MM.1S (cell line): ENCODE measurements around the gene USP6NL.

Experiments used
- DNase-seq: peaks from one replicate; pipeline ENCODE4 v3.0.0-alpha.2; 2015
- H2AFZ ChIP-seq: fragments of 300-600 bp; sonication (generic); 2 replicates; pipeline ENCODE4 v1.6.0; 2016; ENCODE audit warnings: antibody characterized with exemption, low read length
- H3F3A ChIP-seq: fragments of 300-600 bp; sonication (generic); 2 replicates; pipeline ENCODE4 v1.6.1; 2016; ENCODE audit warnings: mild to moderate bottlenecking, antibody characterized with exemption, low read length, moderate library complexity, mixed read lengths; ENCODE audit not compliant: insufficient read depth
- H3K27ac ChIP-seq: fragments of 300-600 bp; sonication (generic); 2 replicates; pipeline ENCODE4 v1.5.1; 2016; ENCODE audit warnings: mild to moderate bottlenecking, low read length
- H3K27me3 ChIP-seq: fragments of 300-600 bp; sonication (generic); replicated peaks from 2 replicates; pipeline ENCODE4 v1.6.0; 2016; ENCODE audit warnings: low read length; ENCODE audit not compliant: insufficient read depth
- H3K36me3 ChIP-seq: fragments of 300-600 bp; sonication (generic); replicated peaks from 2 replicates; pipeline ENCODE4 v1.6.1; 2016; ENCODE audit warnings: mild to moderate bottlenecking, low read length, mixed read lengths; ENCODE audit not compliant: insufficient read depth
- H3K4me1 ChIP-seq: fragments of 300-600 bp; sonication (generic); 2 replicates; pipeline ENCODE4 v1.6.1; 2016; ENCODE audit warnings: low read length, mixed read lengths
- H3K4me2 ChIP-seq: fragments of 300-600 bp; sonication (generic); 2 replicates; pipeline ENCODE4 v1.6.0; 2016; ENCODE audit warnings: low read depth, low read length
- H3K4me3 ChIP-seq: fragments of 300-600 bp; sonication (generic); 2 replicates; pipeline ENCODE4 v1.5.1; 2016; ENCODE audit warnings: low read length, mixed read lengths
- H3K79me2 ChIP-seq: fragments of 300-600 bp; sonication (generic); 2 replicates; pipeline ENCODE4 v1.6.1; 2016; ENCODE audit warnings: mixed run types, low read length, mixed read lengths
- H3K9ac ChIP-seq: fragments of 300-600 bp; sonication (generic); 2 replicates; pipeline ENCODE4 v1.6.1; 2016; ENCODE audit warnings: low read length, mixed read lengths
- H3K9me2 ChIP-seq: fragments of 300-600 bp; sonication (generic); replicated peaks from 2 replicates; pipeline ENCODE4 v1.6.1; 2016; ENCODE audit warnings: mild to moderate bottlenecking, low read length, mixed read lengths; ENCODE audit not compliant: insufficient read depth
- H3K9me3 ChIP-seq: fragments of 300-600 bp; sonication (generic); replicated peaks from 2 replicates; pipeline ENCODE4 v1.6.1; 2016; ENCODE audit warnings: mild to moderate bottlenecking, low read length, mixed read lengths; ENCODE audit not compliant: insufficient read depth
- H4K20me1 ChIP-seq: fragments of 300-600 bp; sonication (generic); 2 replicates; pipeline ENCODE4 v1.6.1; 2016; ENCODE audit warnings: mild to moderate bottlenecking, low read length, moderate library complexity, mixed read lengths; ENCODE audit not compliant: insufficient read depth
- CTCF ChIP-seq: fragments of 300-600 bp; sonication (generic); IDR thresholded peaks from 2 replicates; pipeline ENCODE4 v1.5.1; 2016; ENCODE audit warnings: antibody characterized with exemption, low read length, mixed read lengths
- EZH2 ChIP-seq: fragments of 300-600 bp; sonication (generic); optimal IDR thresholded peaks from 2 replicates; pipeline ENCODE3; 2017; ENCODE audit warnings: low read depth, mild to moderate bottlenecking, antibody characterized with exemption, low read length, mixed read lengths
- EZH2phosphoT487 ChIP-seq: fragments of 300-600 bp; sonication (generic); IDR thresholded peaks from 2 replicates; pipeline ENCODE4 v1.6.1; 2018; ENCODE audit warnings: antibody characterized with exemption, low read length

Gene USP6NL

GRCh38 chr10:11473128-11473760 lies 138.2 kb downstream of the USP6NL start:
- Histone ChIP-seq H3K4me3 (no peak overlapping the region), H3K27me3 (no peaks in the 10 kb centered on the region), H3K36me3 (no peaks in the 10 kb centered on the region), H3K9me3 (no peaks in the 10 kb centered on the region), H3K9me2 (no peaks in the 10 kb centered on the region), H3K9ac (no peak overlapping the region), H3F3A (no peaks in the 10 kb centered on the region), H2AFZ (no peak overlapping the region), H3K79me2 (no peaks in the 10 kb centered on the region), H3K27ac (no peak overlapping the region), H4K20me1 (no peaks in the 10 kb centered on the region), H3K4me1 (no peaks in the 10 kb centered on the region), H3K4me2 (no peak overlapping the region)
- DNase-seq: no peak
- TF ChIP-seq EZH2phosphoT487 (no peak), EZH2 (no peak), CTCF (no peak)

- Histone ChIP-seq H4K20me1 (no peaks in the 10 kb centered on the region), H3K36me3 (no peaks in the 10 kb centered on the region), H3K4me3 (no peak overlapping the region), H3K4me1 (no peaks in the 10 kb centered on the region), H3K27ac (no peak overlapping the region), H3K9me3 (no peaks in the 10 kb centered on the region), H3K9ac (no peak overlapping the region), H3K79me2 (no peaks in the 10 kb centered on the region), H3F3A (no peaks in the 10 kb centered on the region), H2AFZ (no peak overlapping the region), H3K4me2 (no peak overlapping the region), H3K27me3 (no peaks in the 10 kb centered on the region), H3K9me2 (no peaks in the 10 kb centered on the region)
- TF ChIP-seq CTCF (peak; percentile 93), EZH2phosphoT487 (no peak), EZH2 (no peak)
- DNase-seq: peak; percentile 70
Observed at GRCh38 chr10:11472158-11472753, 139.2 kb downstream of the USP6NL start.

GRCh38 chr10:11469575-11470391 lies 141.7 kb downstream of the USP6NL start:
- no peak for DNase-seq
- Histone ChIP-seq H4K20me1 (no peaks in the 10 kb centered on the region), H2AFZ (no peak overlapping the region), H3K9ac (no peak overlapping the region), H3K4me1 (no peaks in the 10 kb centered on the region), H3K9me2 (no peaks in the 10 kb centered on the region), H3K36me3 (no peaks in the 10 kb centered on the region), H3K79me2 (no peaks in the 10 kb centered on the region), H3K4me3 (no peak overlapping the region), H3F3A (no peaks in the 10 kb centered on the region), H3K4me2 (no peak overlapping the region), H3K27ac (no peak overlapping the region), H3K27me3 (no peaks in the 10 kb centered on the region), H3K9me3 (no peaks in the 10 kb centered on the region)
- TF ChIP-seq EZH2phosphoT487: no peak
- TF ChIP-seq CTCF: no peak
- no peak for TF ChIP-seq EZH2
